IPS DF 4.7 (cell line): ENCODE results near the gene TMEM156.

Experiments used
- DNase-seq: peaks from one replicate; pipeline ENCODE4 v3.0.0-alpha.2; 2013; ENCODE audit warnings: low spot score; ENCODE audit errors: extremely low read depth

The TMEM156 gene

GRCh38 chr4:39032218-39033085 lies at the start of gene TMEM156:
Gene TMEM156, minus strand, starts transcription at chr4:39032409. Its CDS starts 96 bp downstream, at chr4:39032313.
- no peak for DNase-seq

- no peak for DNase-seq
These were observed 46.6 kb upstream of the TMEM156 start for GRCh38 chr4:39078829-39079228.

- DNase-seq = no peak
These were observed 36.7 kb upstream of the TMEM156 start for GRCh38 chr4:39068907-39069306.

- no peak for DNase-seq
These were observed 35.2 kb upstream of the TMEM156 start for GRCh38 chr4:39067451-39067850.

GRCh38 chr4:39067031-39067430 lies 34.8 kb upstream of the TMEM156 start:
- no peak for DNase-seq

GRCh38 chr4:39066371-39066770 lies 34.2 kb upstream of the TMEM156 start:
- no peak for DNase-seq

- no peak for DNase-seq
These were observed 31.2 kb upstream of the TMEM156 start for GRCh38 chr4:39063430-39063829.

- DNase-seq = no peak
These were observed 30.5 kb upstream of the TMEM156 start for GRCh38 chr4:39062770-39063097.

GRCh38 chr4:39062094-39062769 lies 30.0 kb upstream of the TMEM156 start, which contains the start of gene KLHL5:
Gene KLHL5, plus strand, starts transcription at chr4:39062232. Its CDS starts 421 bp downstream, at chr4:39062653.
- peak; percentile 11 for DNase-seq

- DNase-seq = no peak
These were observed 29.2 kb upstream of the TMEM156 start for GRCh38 chr4:39061457-39061856.

- no peak for DNase-seq
These were observed 23.8 kb upstream of the TMEM156 start for GRCh38 chr4:39056023-39056422.

GRCh38 chr4:39054497-39054896 lies 22.3 kb upstream of the TMEM156 start:
- DNase-seq = no peak

- DNase-seq = no peak
These were observed 21.8 kb upstream of the TMEM156 start for GRCh38 chr4:39053983-39054382.

GRCh38 chr4:39051492-39051891 lies 19.3 kb upstream of the TMEM156 start:
- DNase-seq = no peak

- DNase-seq = no peak
These were observed 18.4 kb upstream of the TMEM156 start for GRCh38 chr4:39050590-39050989.

- DNase-seq = no peak
These were observed 16.1 kb upstream of the TMEM156 start for GRCh38 chr4:39048311-39048710.

GRCh38 chr4:39047681-39048080 lies 15.5 kb upstream of the TMEM156 start:
- no peak for DNase-seq

GRCh38 chr4:39046249-39046648 lies 14.0 kb upstream of the TMEM156 start:
- DNase-seq = no peak

- no peak for DNase-seq
These were observed 13.6 kb upstream of the TMEM156 start for GRCh38 chr4:39045827-39046221.

GRCh38 chr4:39044956-39045826 lies 13.0 kb upstream of the TMEM156 start:
- DNase-seq = no peak

GRCh38 chr4:39044364-39044955 lies 12.3 kb upstream of the TMEM156 start:
- peak; percentile 49 for DNase-seq
